ENCODE measurements around the gene USH2A. TPM values are rescaled to one million over a fixed set of nuclear protein-coding genes. Genes with fewer than 3 reads are reported as not detected.

USH2A gene
- total and polyA plus RNA-seq, 2 experiments from 2014 or later, result 0.24 TPM; not detected in 1

DNA sequence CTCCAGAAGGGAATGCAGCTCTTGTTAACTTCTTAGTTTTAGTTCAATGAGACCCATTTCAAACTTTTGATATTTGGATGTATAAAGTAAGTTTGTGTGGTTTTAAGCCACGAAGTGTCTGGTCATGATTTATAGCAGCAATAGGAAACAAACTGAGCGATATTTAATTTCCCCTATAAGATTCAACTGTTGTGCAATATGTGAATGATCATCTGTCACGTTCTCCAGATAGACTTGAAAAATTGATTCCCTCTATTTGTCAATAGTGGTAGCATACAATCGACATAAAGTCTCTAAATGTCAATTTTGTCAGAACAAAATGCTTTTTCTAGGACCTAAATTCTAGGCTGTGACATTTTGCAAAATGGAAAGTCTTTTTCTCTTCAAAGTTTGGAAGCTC is 616.0 kb downstream of the USH2A start:
- Histone ChIP-seq H3K27me3 (no peaks in the 10 kb centered on the region), H3K27ac (no peak overlapping the region), H3K4me1 (ENCODE audit: low read depth) (no peaks in the 10 kb centered on the region), H3K36me3 (no peaks in the 10 kb centered on the region), H3K9me3 (ENCODE audit: low read depth) (no peaks in the 10 kb centered on the region), H3K4me3 (no peak overlapping the region)
- no peak for DNase-seq (ENCODE audit: low read depth in 1 of 2, low spot score in 1 of 2)
- TF ChIP-seq, protein P1, sequence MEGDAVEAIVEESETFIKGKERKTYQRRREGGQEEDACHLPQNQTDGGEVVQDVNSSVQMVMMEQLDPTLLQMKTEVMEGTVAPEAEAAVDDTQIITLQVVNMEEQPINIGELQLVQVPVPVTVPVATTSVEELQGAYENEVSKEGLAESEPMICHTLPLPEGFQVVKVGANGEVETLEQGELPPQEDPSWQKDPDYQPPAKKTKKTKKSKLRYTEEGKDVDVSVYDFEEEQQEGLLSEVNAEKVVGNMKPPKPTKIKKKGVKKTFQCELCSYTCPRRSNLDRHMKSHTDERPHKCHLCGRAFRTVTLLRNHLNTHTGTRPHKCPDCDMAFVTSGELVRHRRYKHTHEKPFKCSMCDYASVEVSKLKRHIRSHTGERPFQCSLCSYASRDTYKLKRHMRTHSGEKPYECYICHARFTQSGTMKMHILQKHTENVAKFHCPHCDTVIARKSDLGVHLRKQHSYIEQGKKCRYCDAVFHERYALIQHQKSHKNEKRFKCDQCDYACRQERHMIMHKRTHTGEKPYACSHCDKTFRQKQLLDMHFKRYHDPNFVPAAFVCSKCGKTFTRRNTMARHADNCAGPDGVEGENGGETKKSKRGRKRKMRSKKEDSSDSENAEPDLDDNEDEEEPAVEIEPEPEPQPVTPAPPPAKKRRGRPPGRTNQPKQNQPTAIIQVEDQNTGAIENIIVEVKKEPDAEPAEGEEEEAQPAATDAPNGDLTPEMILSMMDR (IDR thresholded peaks at IDR 0.05; ENCODE audit: low read depth, low read length), result no peak

DNA sequence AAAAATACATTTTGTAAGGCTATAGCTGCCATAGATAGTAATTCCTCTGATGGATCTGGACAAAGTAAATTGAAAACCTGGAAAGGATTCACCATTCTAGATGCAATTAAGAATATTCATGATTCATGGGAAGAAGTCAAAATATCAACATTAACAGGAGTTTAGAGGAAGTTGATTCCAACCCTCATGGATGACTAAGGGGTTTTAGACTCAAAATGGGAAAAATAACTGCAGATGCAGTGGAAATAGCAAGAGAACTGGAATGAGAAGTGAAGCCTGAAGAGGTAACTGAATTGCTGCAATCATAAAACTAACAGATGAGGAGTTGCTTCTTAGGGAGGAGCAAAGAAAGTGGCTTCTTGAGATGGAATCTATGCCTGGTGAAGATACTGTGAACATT is 625.4 kb downstream of the USH2A start:
- no peaks in the 10 kb centered on the region for H3K4me1 ChIP-seq (ENCODE audit: low read depth)
- H3K9me3 ChIP-seq (ENCODE audit: low read depth), result no peaks in the 10 kb centered on the region
- no peak overlapping the region for H3K4me3 ChIP-seq
- TF ChIP-seq, protein P1 (IDR thresholded peaks at IDR 0.05; ENCODE audit: low read depth, low read length), result no peak
- H3K27me3 ChIP-seq, result no peaks in the 10 kb centered on the region
- H3K27ac ChIP-seq, result no peak overlapping the region
- H3K36me3 ChIP-seq, result no peaks in the 10 kb centered on the region
- DNase-seq (ENCODE audit: low read depth in 1 of 2, low spot score in 1 of 2), result no peak

DNA sequence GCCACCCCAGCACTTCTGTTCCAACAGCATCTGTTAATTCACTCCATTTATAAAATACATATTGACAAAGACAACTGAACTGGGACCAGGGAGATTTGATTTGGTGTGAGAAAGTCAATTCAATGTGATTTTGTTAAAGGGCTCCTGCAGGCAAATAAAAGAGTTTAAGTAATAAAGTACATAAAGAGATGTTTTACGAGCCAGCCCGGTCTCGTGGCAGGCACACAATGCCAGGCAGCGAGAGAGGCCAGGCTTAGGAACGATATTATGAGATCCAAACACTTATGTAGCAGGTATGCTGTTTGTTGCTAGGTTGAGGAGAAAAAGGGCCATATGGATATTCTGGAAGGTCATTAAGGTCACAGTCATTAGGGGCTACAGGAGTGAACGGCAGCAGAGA is 629.1 kb downstream of the USH2A start:
- H3K36me3 ChIP-seq, result no peaks in the 10 kb centered on the region
- no peaks in the 10 kb centered on the region for H3K9me3 ChIP-seq (ENCODE audit: low read depth)
- no peak for DNase-seq (ENCODE audit: low read depth in 1 of 2, low spot score in 1 of 2)
- TF ChIP-seq, protein P1 (IDR thresholded peaks at IDR 0.05; ENCODE audit: low read depth, low read length), result no peak
- H3K4me3 ChIP-seq, result no peak overlapping the region
- no peaks in the 10 kb centered on the region for H3K27me3 ChIP-seq
- no peaks in the 10 kb centered on the region for H3K4me1 ChIP-seq (ENCODE audit: low read depth)
- H3K27ac ChIP-seq, result no peak overlapping the region

DNA sequence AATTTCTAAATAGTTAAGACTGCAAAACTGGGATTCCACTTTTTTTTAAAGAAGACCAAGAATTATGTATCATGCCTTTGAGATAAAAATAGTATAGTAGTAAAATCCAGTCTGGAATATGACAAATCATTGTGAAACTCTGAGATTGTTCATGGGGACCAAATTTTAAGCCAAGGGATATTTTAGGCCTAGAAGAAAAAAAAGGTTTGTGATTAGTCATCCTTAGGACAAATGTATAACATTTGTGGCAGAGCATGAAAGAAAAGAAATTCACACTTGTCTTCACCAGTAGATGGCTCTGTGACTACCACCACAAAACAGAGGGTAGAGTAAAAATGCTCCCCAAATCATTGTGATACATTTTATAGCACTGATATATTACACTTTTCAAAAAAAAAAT is 630.1 kb downstream of the USH2A start:
- peak in 1 of 2 donors; percentile 45 for DNase-seq (ENCODE audit: low read depth in 1 of 2, low spot score in 1 of 2)
- H3K4me1 ChIP-seq (ENCODE audit: low read depth), result no peaks in the 10 kb centered on the region
- no peaks in the 10 kb centered on the region for H3K9me3 ChIP-seq (ENCODE audit: low read depth)
- no peaks in the 10 kb centered on the region for H3K27me3 ChIP-seq
- H3K27ac ChIP-seq, result no peak overlapping the region
- TF ChIP-seq, protein P1 (IDR thresholded peaks at IDR 0.05; ENCODE audit: low read depth, low read length), result peak; percentile 38
- H3K4me3 ChIP-seq, result no peak overlapping the region
- H3K36me3 ChIP-seq, result no peaks in the 10 kb centered on the region

DNA sequence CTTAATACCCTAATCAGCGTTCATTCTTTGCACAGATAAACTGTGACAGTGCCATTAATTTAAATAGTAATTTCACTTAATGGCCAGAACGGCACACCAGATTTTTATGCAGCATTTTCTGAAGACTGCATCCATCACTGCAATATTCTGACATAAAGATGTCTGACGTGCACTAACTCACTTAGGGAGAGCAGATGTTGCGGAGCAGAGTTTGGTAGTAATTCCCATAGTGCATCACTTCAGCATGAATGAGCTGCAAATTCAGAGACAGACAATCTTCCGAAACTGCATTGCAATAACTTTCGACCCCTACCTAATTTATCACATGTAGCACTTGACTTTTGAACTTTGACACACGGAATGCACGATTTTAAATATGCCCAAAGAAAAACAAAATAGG is 630.8 kb downstream of the USH2A start:
- Histone ChIP-seq H3K36me3 (no peaks in the 10 kb centered on the region), H3K27ac (no peak overlapping the region), H3K9me3 (ENCODE audit: low read depth) (no peaks in the 10 kb centered on the region), H3K4me3 (no peak overlapping the region), H3K27me3 (no peaks in the 10 kb centered on the region), H3K4me1 (ENCODE audit: low read depth) (no peaks in the 10 kb centered on the region)
- no peak for DNase-seq (ENCODE audit: low read depth in 1 of 2, low spot score in 1 of 2)
- TF ChIP-seq, protein P1 (IDR thresholded peaks at IDR 0.05; ENCODE audit: low read depth, low read length), result no peak

DNA sequence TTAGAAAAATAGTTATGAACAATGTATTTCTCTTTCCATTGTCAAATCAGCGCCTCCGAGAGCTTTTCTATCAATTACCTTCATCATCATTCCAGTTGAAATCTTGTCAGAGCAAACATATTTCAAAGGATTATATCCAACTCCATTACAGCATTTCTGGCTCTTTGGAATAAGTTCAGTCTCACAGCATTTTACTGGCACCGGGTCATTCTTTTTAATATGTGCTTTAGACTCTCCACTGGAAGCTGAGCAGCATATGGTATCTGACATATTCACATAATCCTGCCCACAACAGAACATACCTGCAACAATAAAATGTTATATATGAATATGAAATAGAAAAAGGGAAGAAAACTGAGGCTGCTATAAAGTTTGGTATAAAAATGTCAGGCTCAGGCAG is 633.3 kb downstream of the USH2A start:
- Histone ChIP-seq H3K36me3 (no peaks in the 10 kb centered on the region), H3K4me3 (no peak overlapping the region), H3K9me3 (ENCODE audit: low read depth) (no peaks in the 10 kb centered on the region), H3K27ac (no peak overlapping the region), H3K4me1 (ENCODE audit: low read depth) (no peaks in the 10 kb centered on the region), H3K27me3 (no peaks in the 10 kb centered on the region)
- DNase-seq (ENCODE audit: low read depth in 1 of 2, low spot score in 1 of 2), result no peak
- TF ChIP-seq, protein P1 (IDR thresholded peaks at IDR 0.05; ENCODE audit: low read depth, low read length), result no peak
